Stimulated activated CD8-positive, alpha-beta memory T cell treated with anti-CD3 and anti-CD28 coated beads, Interleukin-12 subunit alpha, Interleukin-12 subunit beta, amount 100 ng/mL, for 24 hours (primary cell): ENCODE results near the gene SUB1.
A peak's percentile ranks its signal among the peaks of the same experiment; 100 is the strongest.
"Not testable (repeated sequence)": the region's sequence is repeated elsewhere in the genome, so short reads cannot be mapped to it uniquely, and the experiment has no call there.

ENCODE experiments used
- DNase-seq: peaks from one replicate; pipeline ENCODE4 v3.0.0-alpha.2; 2020; ENCODE audit errors: extremely low read depth

SUB1 gene

GRCh38 chr5:32598997-32599549 lies 13.7 kb downstream of the SUB1 start:
- no peak for DNase-seq

GRCh38 chr5:32600054-32600622 lies 14.8 kb downstream of the SUB1 start:
- no peak for DNase-seq

GRCh38 chr5:32601623-32602295 lies 16.4 kb downstream of the SUB1 start:
- no peak for DNase-seq

GRCh38 chr5:32602906-32603305 lies 17.5 kb downstream of the SUB1 start:
- no peak for DNase-seq

- no peak for DNase-seq
Observed at GRCh38 chr5:32604800-32605765, 19.7 kb downstream of the SUB1 start.

- no peak for DNase-seq
Observed at GRCh38 chr5:32605766-32606152, 20.4 kb downstream of the SUB1 start.

- no peak for DNase-seq
Observed at GRCh38 chr5:32612134-32612888, 27.0 kb downstream of the SUB1 start.

- peak; percentile 51 for DNase-seq
Observed at GRCh38 chr5:32613050-32613672, 27.8 kb downstream of the SUB1 start.

GRCh38 chr5:32615236-32615635 lies 29.9 kb downstream of the SUB1 start:
- no peak for DNase-seq

- no peak for DNase-seq
Observed at GRCh38 chr5:32618962-32619361, 33.6 kb downstream of the SUB1 start.

- DNase-seq = no peak
Observed at GRCh38 chr5:32621256-32621655, 35.9 kb downstream of the SUB1 start.

GRCh38 chr5:32625106-32625505 lies 39.7 kb downstream of the SUB1 start:
- no peak for DNase-seq

- no peak for DNase-seq
Observed at GRCh38 chr5:32625547-32625946, 40.2 kb downstream of the SUB1 start.

GRCh38 chr5:32627219-32627870 lies 42.0 kb downstream of the SUB1 start:
- DNase-seq = no peak

GRCh38 chr5:32628049-32628844 lies 42.9 kb downstream of the SUB1 start:
- DNase-seq = no peak

GRCh38 chr5:32630867-32631491 lies 45.6 kb downstream of the SUB1 start:
- no peak for DNase-seq

GRCh38 chr5:32633017-32633416 lies 47.7 kb downstream of the SUB1 start:
- DNase-seq = not testable (repeated sequence)

GRCh38 chr5:32638309-32638708 lies 53.0 kb downstream of the SUB1 start:
- DNase-seq = no peak

GRCh38 chr5:32639943-32640342 lies 54.6 kb downstream of the SUB1 start:
- no peak for DNase-seq
